TTC549 (cell line): Measurements from ENCODE around the gene ZNF487.
"Not testable (repeated sequence)": the region's sequence is repeated elsewhere in the genome, so short reads cannot be mapped to it uniquely, and the experiment has no call there.

ENCODE experiments used
- FAIRE-seq: peaks from 2 replicates; lab custom pipeline; 2012; peaks lifted over from hg19 to GRCh38; lab: Jason Lieb, UNC

The ZNF487 gene

DNA sequence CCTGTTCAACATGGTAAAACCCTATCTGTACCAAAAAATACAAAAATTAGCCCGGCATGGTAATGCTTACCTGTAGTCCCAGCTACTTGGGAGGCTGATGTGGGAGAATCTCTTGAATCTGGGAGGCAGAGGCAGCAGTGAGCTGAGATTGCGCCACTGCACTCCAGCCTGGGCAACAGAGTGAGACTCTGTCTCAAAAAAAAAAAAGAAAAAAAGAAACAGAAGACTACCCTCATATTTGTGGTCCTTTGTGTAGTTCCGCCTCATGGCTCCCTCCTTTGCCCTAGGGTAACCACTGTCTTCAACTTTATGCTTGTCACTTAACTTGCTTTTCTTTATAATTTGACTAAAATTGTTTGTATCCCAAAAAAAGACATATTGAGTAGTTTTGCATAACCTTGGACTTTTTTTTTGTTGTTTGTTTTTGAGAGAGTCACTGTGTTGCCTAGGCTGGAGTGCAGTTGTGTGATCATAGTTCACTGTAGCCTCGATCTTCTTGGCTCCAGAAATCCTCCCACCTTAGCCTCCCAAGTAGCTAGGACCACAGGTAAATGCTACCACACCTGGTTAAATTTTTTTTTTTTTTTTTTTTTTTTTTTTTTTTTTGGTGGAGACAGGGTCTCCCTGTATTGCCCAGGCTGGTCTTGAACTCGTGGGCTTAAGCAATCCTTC is 3.7 kb downstream of the ZNF487 start:
- FAIRE-seq: no peak

DNA sequence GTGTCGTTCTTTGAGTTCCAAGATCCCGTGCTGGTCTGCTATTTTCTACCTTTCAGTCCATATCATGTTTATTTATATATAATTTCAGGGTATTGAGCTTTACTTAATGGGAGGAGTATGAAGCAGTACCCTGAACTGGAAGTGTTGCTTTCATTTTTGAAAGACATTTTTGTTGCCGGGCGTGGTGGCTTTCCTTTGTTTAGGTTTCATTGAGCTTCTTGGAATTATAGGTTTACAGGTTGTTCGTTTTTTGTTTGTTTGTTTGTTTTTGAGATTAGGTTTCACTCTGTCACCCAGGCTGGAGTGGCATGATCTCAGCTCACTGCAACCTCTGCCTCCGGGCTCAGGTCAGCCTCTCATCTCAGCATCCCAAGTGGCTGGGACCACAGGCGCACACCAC is 7.4 kb downstream of the ZNF487 start:
- no peak for FAIRE-seq

DNA sequence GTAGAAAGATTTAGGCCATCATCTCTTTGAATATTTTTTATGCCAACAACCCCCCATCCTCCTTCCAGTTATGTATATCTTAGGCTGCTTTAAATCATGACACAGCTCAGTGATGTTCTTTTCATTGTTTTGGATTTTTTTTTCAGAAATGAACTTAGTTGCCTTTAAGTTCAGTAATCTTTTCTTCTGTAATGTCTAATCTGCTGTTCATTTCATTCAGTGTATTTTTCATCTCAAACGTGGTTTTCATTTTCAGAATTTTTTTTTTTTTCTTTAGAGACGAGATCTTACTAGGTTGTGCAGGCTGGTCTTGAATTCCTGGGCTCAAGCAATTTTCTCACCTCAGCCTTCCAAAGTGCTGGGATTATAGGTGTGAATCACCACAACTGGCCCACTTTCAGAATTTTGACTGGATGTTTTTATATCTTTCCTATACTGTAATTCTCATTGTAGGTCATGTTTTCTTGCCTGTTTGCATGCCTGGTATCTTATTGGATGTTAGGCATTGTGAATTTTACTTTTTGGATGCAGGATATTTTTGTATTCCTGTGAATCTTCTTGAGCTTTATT is 8.1 kb downstream of the ZNF487 start:
- no peak for FAIRE-seq

DNA sequence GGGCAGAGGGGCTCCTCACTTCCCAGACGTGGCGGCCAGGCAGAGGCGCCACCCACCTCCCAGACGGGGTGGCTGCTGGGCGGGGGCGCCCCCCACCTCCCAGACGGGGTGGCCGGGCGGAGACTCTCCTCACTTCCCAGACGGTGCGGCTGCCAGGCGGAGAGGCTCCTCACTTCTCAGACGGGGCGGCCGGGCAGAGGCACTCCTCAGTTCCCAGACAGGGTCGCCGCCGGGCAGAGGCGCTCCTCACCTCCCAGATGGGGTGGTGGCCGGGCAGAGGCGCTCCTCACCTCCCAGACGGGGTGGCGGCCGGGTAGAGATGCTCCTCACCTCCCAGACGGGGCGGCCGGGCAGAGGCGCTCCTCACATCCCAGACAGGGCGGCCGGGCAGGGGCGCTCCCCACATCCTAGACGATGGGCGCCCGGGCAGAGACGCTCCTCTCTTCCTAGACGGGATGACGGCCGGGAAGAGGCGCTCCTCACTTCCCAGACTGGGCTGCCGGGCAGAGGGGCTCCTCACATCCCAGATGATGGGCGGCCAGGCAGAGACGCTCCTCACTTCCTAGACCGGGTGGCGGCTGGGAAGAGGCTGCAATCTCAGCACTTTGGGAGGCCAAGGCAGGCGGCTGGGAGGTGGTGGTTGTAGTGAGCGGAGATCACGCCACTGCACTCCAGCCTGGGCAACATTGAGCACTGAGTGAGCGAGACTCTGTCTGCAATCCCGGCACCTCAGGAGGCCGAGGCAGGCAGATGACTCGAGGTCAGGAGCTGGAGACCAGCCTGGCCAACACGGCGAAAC is 9.5 kb downstream of the ZNF487 start:
- FAIRE-seq: not testable (repeated sequence)

DNA sequence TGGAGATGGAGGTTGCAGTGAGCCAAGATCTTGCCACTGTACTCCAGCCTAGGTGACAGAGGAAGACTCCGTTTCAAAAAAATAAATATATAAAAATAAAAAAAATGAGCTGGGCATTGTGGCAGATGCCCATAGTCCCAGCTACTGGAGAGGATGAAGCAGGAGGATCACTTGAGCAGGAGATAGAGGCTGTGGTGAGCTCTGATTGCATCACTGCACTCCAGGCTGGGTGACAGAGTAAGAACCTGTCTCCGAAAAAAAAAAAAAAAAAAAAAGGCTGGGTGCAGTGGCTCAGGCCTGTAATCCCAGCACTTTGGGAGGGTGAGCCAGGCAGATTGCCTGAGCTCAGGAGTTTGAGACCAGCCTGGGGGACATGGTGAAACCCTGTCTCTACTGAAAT is 11.8 kb downstream of the ZNF487 start:
- no peak for FAIRE-seq

DNA sequence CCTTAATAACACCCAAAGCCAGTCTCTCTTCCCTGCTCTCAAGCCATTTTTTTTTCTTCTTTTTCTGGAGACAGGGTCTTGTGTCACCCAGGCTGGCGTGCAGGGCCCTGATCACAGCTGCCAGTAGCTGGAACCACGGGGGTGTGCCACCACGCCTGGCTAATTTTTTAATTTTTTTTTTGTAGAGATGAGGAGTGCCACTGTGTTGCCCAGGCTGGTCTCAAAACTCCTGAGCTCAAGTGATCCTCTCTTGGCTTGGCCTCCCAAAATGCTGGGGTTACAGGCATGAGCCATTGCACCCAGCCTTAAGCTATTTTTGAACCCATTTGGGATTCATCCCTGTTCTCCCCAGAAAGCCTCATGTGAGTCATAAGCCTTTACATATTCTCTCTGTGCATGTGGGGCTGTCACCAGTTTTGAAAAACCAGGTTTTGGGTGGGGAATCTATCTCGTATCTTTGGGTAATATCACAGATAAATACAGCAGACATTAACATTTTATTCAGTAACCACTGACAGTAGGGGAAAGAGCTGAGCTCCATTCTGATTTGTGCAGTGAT is 15.5 kb downstream of the ZNF487 start:
- FAIRE-seq: no peak

DNA sequence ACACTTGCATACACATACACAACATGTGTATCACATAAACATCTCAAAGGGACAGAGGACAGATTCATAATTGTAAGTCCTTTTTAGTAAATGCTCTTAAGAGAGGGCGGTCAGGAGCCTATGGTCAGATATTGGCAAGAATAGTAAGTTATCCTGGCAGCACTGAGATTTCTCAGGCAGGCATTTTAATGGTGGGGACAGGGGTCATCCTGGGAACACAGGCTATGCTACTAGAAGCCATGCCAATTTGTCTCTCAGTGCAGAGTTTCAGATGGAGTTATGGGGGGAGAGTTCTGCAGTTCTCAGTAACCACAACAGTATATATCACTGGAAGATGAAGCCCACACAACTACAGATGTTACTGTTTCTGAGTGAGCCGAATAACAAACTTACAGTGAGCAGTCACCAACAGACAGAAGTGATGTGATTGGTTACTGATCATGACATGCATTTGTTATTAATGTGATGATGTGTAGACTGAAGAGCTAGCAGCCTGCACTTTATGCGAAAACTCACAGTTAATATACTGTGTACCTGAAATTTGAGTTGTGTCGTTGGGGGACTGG is 16.4 kb downstream of the ZNF487 start:
- FAIRE-seq: no peak

DNA sequence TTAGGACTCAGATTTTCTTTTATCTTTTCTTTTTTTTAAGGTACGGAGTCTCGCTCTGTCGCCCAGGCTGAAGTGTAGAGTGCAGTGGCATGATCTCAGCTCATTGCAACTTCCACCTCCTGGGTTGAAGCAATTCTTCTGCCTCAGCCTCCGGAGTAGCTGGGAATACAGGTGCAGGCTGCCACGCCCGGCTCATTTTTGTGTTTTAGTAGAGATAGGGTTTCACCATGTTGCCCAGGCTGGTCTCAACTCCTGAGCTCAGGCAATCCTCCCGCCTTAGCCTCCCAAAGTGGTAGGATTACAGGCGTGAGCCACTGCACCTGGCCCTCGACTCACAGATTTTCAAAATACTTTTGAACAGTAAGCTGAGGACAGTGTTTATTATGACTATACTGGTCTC is 17.1 kb downstream of the ZNF487 start:
- FAIRE-seq: not testable (repeated sequence)

DNA sequence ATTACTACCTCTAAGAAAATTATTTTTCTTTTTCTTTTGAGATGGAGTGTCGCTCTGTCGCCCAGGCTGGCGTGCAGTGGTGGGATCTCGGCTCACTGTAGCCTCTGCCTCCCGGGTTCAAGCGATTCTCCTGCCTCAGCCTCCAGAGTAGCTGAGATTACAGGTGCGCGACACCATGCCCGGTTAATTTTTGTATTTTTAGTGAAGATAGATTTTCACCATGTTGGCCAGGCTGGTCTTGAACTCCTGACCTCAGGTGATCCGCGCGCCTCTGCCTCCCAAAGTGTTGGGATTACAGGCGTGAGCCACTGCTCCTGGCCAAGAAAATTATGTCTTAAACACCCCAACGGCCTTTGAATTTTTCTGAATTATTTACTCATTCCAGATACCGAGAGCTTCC is 19.6 kb downstream of the ZNF487 start:
- FAIRE-seq: not testable (repeated sequence)

DNA sequence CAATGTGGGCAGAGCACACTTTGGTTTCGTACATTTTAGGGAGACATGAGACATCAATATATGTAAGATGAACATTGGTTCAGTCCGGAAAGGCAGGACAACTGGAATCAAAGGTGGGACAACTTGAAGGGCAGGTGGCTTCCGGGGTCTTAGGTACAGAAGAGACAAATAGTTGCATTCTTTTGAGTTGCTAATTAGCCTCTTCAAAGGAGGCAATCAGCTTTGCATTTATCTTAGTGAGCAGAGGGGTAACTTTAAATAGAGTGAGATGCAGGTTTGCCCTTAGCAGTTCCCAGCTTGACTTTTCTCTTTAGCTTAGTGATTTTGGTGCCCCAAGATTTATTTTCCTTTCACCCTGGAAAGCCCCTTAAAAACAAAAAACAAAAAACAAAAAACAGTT is 21.3 kb downstream of the ZNF487 start:
- FAIRE-seq: no peak

DNA sequence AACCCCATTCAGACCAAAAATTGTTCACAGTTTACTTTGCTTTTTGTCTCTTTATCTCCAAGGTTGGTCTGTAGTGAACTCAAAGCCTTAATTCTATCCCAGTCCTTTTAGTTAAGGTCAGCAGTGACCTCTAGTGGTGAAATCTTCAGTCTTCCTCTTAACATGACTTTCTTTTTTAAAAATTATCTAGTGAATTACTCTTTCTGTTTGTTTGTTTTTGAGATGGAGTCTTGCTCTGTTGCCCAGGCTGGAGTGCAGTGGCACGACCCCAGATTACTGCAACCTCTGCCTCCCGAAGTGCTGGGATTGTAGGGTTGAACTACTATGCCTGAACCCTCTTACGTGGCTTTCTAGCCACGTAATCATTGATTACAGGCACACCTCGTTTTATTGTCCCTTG is 25.0 kb downstream of the ZNF487 start:
- FAIRE-seq: peak; percentile 83

DNA sequence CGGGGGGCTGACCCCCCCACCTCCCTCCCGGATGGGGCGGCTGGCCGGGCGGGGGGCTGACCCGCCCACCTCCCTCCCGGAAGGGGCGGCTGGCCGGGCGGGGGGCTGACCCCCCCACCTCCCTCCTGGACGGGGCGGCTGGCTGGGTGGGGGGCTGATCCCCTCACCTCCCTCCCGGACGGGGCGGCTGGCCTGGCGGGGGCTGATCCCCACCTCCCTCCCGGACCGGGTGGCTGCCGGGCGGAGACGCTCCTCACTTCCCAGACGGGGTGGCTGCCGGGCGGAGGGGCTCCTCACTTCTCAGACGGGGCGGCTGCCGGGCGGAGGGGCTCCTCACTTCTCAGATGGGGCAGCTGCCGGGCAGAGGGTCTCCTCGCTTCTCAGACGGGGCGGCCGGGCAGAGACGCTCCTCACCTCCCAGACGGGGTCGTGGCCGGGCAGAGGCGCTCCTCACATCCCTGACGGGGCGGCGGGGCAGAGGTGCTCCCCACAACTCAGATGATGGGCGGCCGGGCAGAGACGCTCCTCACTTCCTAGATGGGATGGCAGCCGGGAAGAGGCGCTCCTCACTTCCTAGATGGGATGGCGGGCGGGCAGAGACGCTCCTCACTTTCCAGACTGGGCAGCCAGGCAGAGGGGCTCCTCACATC is 28.3 kb downstream of the ZNF487 start:
- not testable (repeated sequence) for FAIRE-seq

DNA sequence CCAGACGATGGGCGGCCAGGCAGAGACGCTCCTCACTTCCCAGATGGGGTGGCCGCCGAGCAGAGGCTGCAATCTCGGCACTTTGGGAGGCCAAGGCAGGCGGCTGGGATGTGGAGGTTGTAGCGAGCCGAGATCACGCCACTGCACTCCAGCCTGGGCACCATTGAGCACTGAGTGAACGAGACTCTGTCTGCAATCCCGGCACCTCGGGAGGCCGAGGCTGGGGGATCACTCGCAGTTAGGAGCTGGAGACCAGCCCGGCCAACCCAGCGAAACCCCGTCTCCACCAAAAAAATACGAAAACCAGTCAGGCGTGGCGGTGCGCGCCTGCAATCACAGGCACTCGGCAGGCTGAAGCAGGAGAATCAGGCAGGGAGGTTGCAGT is 28.8 kb downstream of the ZNF487 start:
- FAIRE-seq: not testable (repeated sequence)

DNA sequence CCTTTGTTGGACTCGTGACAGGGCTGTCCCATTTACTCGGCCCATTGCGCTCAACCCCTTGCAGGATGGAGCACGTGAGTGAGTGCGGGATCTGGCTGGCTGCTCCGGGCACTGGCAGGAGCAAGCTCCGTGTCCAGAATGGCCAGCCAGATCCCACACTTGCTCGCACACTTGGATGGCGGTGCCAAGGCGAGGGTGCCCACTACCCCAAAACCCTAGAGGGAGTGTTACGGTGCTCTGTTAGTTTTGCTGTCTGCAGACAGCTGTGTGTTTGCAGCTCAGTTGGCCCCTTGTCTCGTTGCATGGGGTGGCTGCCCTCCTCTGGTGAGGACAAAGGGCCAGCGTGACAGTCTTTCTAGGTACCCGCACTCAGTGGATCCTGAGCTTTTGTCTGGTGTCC is 34.2 kb downstream of the ZNF487 start:
- no peak for FAIRE-seq

DNA sequence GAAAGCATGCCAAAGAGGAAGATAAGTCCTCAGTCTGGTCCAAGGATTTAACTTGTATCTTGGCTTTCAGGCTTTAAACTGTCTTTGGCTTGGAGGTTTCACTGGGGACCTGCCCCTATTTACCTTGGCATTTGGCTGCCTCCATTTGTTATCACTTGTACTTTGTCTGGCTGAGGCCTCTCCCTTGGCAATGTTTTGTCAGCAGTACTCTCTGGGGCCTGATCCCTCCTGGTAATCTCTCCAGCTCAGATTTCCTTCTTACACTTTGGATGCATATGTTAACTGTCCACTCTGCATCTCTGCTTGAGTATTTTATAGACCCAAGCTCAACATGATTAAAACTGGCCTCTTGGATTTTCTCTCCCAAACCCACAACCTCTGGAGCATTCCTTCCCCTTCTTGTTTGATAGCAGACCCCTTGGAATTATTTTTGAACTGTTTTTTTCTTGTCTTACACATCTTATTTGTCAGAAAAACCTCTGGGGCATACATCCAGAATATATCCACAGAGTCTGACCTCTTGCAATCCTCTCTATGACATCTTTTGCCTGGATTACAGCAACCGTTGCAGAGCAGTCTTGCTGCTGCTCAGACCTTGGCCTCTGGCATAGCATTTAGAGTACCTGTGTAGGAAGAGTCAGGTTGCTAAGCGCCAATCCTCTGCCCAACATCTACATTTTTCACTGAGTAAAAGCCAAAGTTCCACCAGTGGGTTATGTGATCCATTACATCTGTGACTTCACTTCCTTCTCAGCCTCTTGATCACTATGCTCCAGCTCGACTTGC is 35.2 kb downstream of the ZNF487 start:
- no peak for FAIRE-seq

DNA sequence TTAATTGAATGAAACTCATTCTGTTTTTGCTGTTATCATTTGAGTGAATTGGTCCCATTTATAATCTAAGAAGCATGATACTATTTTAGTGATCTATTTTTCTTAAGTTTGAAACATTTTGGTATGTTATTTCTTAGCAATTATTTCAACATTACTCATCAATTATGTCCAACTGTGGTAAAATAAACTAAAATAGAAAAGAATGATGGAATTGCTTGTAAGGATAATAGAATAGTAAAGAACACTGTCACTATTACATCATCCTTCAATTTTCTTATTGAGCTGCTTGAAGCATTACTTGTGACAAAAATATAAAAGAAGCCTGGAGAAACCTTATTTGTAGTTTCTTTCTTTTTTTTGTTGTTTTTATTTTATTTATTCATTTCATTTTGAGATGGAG is 42.4 kb downstream of the ZNF487 start:
- no peak for FAIRE-seq

DNA sequence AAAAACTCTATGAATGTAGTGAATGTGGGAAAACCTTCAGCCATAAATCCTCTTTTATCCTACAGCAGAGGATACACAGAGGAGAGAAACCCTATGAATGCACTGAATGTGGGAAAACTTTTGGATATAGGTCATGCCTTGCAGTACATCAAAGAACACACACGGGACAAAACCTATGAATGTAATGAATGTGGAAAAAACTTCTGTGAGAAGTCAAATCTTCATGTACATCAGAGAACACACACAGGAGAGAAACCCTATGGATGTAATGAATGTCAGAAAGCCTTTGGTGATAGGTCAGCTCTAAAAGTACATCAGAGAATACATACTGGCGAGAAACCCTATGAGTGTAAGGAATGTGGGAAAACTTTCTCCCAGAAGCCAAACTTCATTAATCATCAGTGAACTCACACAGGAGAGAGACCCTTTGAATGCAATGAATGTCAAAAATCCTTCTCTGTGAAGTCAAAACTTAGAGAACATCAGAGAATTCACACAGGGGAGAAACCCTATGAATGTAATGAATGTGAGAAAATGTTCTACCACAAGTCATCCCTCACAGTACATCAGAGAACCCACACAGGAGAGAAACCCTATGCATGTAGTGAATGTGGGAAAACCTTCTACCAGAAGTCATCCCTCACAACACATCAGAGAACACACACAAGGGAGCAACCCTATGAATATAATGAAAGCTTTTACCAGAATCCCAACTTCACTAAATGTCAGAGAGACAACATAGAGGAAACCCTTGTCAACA is 45.6 kb downstream of the ZNF487 start:
- no peak for FAIRE-seq

DNA sequence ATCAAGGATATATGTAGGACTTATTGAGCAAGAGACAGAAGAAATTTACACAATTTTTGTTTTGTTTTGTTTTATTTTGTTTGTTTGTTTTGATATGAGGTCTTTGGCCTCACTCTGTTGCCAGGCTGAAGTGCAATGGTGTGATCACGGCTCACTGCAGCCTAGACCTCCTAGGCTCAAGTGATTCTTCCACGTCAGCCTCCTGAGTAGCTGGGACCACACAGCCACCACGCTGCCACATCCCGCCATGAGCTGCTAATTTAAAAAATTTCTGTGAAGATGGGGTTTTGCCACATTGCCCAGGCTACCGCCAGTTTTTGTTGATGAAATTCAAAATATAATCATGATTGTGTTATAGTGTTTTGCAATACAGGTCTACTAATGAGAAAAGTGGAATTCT is 54.9 kb downstream of the ZNF487 start:
- no peak for FAIRE-seq

DNA sequence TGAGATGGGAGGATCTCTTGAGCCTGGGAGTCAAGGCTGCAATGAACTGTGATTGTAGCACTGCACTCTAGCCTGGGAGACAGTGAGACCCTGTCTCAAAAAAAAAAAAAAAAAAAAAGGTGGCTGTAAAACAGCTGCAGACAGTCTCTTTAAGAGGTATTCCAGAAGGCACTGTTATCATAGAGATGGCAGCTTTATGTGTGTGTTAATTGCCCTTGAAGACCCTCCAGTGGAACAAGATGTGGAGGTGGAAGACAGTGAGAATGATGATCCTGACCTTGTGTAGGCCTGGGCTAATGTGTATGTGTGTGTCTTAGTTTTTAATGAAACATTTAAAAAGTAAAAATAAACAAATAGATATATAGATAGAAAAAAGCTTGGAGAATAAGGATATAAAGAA is 66.0 kb downstream of the ZNF487 start:
- FAIRE-seq: no peak

DNA sequence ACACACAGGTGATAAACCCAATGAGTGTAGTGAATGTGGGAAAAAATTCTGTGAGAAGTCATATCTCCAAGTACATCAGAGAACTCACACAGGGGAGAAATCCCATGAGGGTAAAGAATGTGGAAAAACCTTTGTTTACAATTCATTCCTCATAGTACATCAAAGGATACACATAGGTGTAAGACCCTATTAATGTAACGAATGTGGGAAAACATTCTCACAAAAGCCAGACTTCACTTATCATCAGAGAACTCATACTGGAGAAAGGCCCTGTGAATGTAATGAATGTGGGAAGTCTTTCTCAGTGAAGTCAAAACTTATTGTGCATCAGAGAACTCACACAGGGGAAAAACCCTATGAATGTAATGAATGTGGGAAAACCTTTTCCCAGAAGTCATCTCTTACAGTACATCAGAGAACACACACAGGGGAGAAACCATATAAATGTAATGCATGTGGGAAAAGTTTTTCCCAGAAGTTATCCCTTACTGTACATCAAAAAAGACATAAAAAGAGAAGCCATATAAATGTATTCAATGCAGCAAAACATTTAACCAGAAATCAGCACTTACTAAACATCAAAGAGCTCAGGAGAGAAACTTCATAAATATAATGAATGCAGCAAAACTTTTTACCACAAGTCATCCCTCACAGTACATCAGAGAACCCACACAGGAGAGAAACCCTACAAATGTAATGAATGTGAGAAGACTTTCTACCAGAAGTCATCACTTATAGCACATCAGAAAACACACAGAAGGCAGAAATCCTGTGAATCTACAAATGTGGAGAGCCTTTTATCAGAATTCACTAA is 87.7 kb downstream of the ZNF487 start:
- no peak for FAIRE-seq
